Activated gamma-delta T cell treated with Interleukin-2 at 50 U/mL for 16 hours (primary cell): ENCODE data around the gene ZFYVE1.

Experiments used
- DNase-seq: peaks from one replicate; pipeline ENCODE4 v3.0.0-alpha.2; 2020

The ZFYVE1 gene

DNA sequence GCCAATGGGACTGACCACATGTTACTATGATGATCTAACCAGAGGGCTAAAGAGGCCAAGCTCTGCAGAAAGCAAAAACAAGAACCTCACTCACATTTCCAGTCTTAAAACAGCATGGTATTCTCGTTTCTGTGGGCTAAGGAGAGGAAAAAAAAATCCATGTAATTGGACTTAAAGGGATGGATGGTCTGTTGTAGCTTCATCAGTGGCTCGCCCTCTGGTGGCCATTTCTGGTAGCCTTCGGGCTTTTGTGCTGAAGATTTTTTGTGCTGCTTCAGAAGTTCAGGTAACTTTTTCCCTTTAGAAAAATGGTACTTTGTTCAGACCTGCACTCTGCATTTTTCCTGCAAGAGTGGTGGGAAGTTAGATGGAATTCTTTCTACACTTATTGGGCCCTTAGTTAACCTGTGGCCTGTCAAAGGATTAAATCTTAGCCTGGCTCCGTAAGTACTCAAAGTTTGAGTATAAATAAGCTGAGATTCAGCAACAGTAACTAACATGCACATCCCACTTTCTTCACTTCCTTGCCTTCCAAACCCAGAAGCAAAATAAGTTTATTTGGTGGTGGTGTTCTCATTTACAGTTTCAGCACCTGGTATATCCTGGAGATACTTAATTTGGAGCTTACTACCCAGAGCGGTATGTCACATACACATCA is 78.3 kb downstream of the ZFYVE1 start:
- peak; percentile 61 for DNase-seq

DNA sequence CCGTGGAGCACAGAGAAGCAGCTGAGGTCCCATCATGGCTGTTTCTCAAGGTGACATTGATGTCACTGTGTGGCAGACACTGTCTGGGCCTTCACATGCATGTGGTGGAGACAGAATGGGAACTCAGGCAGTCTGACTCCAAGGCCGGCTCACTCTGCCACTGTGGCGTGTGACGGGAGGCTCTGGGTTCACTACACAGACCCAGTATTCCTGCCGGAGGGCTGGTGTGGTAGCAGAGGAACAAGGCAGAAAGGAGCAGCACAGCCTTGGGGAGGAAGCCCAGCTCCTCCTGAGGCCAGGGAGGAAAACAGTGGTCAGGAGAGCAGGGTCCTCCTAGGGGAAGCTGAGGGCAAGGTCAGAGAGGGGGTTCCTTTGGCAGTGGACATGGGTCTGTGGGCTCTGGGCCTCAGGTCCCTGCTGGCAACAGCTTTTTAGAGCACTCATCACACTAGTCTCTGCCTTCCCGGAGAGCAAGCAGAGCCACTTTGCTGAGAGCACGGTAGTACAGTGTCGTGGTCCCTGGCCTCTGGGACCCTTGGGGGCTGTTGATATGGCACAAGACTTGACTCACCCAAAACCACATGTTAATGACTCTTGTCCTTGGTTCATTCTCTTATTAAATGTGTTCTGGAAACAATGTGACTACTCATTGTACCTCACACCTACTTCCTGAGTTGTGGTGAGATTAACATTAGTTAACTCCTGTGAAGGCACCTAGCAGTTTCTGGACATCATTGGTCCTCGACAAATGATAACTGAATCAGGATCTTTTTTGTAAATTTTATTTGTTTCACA is 79.3 kb downstream of the ZFYVE1 start:
- no peak for DNase-seq

GRCh38 chr14:72946491-72946890 is 80.4 kb downstream of the ZFYVE1 start:
- DNase-seq = no peak

- DNase-seq = no peak
These were observed 81.4 kb downstream of the ZFYVE1 start for GRCh38 chr14:72945356-72946027.

DNA sequence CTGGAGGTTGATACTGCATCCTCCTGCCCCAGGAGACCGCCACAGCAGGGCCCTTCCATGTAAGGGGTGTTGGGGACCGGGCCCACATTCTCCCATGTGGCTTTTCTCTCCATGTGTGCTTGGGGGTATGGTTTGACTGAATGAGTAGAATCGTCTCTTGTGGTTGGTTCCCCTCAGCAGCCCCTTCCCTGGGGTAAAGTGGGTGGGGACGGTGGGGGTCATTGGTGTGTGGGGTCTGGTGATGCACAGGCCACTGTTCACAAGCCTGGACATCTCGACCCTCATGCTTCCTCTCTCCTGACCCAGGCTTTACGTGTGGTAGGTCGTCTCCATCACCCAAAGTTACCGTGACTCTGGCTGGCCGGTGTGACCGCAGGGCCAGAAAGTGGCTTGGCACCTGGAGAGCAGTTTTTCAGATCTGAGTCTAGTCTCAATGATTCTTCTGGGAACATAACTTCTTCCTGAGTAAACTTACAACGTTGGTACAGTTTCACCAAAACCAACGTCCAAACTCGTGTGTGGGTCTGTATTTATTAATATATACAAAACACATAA is 83.0 kb downstream of the ZFYVE1 start:
- no peak for DNase-seq

- DNase-seq = no peak
These were observed 84.0 kb downstream of the ZFYVE1 start for GRCh38 chr14:72942934-72943333.

GRCh38 chr14:72941286-72941985 is 85.5 kb downstream of the ZFYVE1 start:
- no peak for DNase-seq

DNA sequence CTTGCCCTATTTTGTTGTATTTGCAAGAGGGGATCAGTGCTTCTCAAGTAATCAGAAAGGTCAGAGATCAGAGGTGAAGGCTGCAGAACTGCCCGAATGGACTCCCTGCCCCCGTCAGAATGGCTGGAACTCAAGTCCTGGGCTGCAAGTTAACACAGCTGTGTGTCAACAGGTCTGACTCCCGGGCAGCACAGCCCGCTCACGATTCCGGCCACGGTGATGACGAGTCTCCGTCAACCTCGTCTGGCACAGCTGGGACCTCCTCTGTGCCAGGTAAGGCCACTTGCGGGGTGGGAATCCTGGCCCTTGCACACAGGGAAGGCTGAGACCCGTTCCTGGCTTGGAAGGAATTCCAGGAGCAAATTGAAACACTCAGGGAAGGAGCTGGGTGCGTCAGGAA is 87.3 kb downstream of the ZFYVE1 start:
- no peak for DNase-seq

DNA sequence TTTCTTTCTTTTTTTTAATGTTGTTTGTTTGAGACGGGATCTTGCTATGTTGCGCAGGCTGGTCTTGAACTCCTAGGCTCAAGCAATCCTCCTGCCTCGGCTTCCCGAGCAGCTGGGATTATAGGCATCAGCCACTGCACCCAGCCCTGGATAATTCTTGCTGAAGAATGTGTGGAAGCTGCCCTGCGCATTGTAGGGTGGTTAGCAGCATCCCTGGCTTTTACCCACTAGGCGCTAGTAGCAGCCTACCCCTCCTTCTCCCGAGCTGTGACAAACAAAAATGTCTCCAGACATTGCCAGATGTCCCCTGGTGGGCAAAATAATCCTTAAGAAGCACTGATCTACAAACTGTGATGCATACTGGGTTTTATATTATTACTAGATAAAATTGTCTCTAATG is 94.0 kb downstream of the ZFYVE1 start:
- no peak for DNase-seq

- no peak for DNase-seq
These were observed 97.4 kb downstream of the ZFYVE1 start for GRCh38 chr14:72929316-72930080.

DNA sequence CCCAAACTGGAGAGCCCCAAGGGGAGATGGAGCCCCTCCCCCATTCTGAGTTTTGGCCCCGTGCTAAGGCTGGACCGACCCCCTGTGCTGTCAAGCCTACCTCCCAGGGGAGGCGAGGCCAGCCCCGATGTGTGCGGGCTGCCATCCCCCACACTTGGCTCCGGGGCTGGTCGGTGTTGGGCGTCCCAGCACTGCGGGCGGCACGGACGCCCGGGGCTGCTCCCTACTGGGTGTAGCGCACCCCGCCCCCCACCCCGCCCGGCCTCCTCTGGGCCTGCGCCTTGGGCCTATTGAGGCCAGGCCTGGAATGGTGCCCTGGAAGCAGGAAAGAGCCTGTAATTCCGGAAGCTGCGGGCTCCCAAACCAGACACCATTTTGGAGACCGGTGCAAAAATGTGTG is 98.0 kb downstream of the ZFYVE1 start:
- no peak for DNase-seq

DNA sequence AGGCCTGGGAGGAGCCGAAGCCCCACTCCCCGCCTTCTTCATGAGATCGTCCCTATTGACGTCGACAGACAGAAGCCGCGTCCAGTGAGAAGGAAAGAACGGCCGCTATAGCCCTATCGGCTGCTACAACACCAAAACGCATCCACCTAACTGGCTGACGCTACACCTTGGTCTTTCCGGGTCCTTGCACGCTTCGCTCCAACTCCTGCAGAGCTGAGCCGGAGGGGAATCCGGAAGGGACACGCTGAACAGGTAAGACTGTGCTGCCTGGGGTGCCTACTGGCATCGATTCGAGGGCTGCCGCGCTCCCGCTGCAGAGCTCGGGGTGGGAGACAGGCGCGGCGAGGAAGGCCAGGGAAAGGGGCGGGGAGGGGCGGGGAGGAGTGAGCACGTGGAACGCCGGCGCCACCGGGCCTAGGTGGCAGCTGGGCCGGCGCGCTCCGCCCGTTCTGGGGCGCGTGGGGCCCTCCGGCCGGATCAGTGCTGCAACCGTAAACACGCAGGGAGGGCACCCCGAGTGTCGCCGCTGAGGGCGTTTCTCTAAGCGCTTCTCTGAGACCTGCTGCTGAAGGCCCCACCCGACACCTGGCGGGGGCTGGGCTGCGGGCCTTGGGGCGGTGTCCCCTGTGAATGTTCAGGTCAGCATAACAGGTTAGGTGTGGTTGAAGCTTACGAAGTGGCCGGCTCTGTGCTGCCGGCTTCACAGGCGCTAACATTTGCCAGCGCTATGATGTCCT is 100.4 kb downstream of the ZFYVE1 start, which contains the start of gene DCAF4:
Gene DCAF4 (plus strand): TSS at position 173 of the 737 bp plus-strand sequence. CDS start 11,515 bp downstream, outside the sequence.
- DNase-seq = peak; percentile 93

GRCh38 chr14:72925815-72926291 is 101.1 kb downstream of the ZFYVE1 start:
- DNase-seq = no peak

GRCh38 chr14:72925171-72925759 is 101.6 kb downstream of the ZFYVE1 start:
- DNase-seq = no peak

GRCh38 chr14:72924337-72924736 is 102.6 kb downstream of the ZFYVE1 start:
- DNase-seq = no peak

GRCh38 chr14:72921396-72921795 is 105.5 kb downstream of the ZFYVE1 start:
- DNase-seq = no peak

- no peak for DNase-seq
These were observed 106.9 kb downstream of the ZFYVE1 start for GRCh38 chr14:72920008-72920407.
